IPS DF 6.9 (cell line): ENCODE data around the gene TFDP2.
"Not testable (repeated sequence)": the region's sequence is repeated elsewhere in the genome, so short reads cannot be mapped to it uniquely, and the experiment has no call there.

ENCODE experiments used
- DNase-seq: peaks from one replicate; pipeline ENCODE4 v3.0.0-alpha.2; 2013; ENCODE audit warnings: low read depth, low spot score
- H3K27ac ChIP-seq: one replicate; pipeline ENCODE4 v1.5.1; 2013; ENCODE audit warnings: low read length, control low read depth
- H3K27me3 ChIP-seq: 2 replicates; pipeline ENCODE4 v1.6.1; 2013; ENCODE audit warnings: mild to moderate bottlenecking, low read length; ENCODE audit not compliant: control insufficient read depth, insufficient read depth
- H3K36me3 ChIP-seq: 2 replicates; pipeline ENCODE4 v1.6.1; 2013; ENCODE audit warnings: low read length; ENCODE audit not compliant: control insufficient read depth, insufficient read depth
- H3K4me1 ChIP-seq: 2 replicates; pipeline ENCODE4 v1.6.1; 2013; ENCODE audit warnings: low read length; ENCODE audit not compliant: control insufficient read depth, insufficient read depth
- H3K4me3 ChIP-seq: 2 replicates; pipeline ENCODE4 v1.5.1; 2013; ENCODE audit warnings: mild to moderate bottlenecking, low read length
- H3K9me3 ChIP-seq: 2 replicates; pipeline ENCODE4 v1.6.1; 2013; ENCODE audit warnings: low read length, inconsistent platforms; ENCODE audit not compliant: control insufficient read depth, insufficient read depth
- WGBS: extraction: QIAGEN DNeasy Blood & Tissue Kit; methylation state at CpG from one replicate; pipeline ENCODE4 v1.1.7; 2013; ENCODE audit warnings: mixed read lengths, missing lambda C conversion rate; ENCODE audit not compliant: insufficient read length, insufficient coverage; 5-methylcytosine and 5-hydroxymethylcytosine counted together

TFDP2 gene

DNA sequence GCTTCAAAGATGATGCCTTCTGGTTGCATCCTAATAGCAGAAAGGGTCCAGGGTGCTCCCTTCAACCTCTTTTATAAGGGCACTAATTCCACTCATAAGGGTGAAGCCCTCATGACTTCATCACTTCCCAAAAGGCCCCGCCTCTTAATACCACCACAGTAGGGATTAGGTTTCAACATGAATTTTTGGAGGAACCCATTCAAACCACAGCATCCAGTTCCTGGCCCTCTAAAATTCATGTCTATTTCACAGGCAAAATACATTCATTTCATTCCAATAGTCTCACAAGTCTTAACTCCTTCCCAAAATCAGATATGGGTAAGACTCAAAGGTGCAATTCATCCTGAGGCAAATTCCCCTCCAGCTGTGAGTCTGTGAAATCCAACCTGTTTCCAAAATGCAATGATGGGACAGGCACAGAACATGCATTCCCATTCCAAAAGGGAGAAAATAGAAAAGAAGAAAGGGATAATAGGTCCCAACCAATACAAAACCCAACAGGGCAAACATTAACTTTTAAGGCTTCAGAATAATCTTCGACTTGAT lies 148.9 kb downstream of the TFDP2 start:
- Histone ChIP-seq H3K27ac (no peak overlapping the region), H3K4me1 (no peaks in the 10 kb centered on the region), H3K27me3 (no peaks in the 10 kb centered on the region), H3K36me3 (0 out of 2 replicates have a peak, but pooled peaks cover 2% of the 10 kb centered on the region), H3K9me3 (no peaks in the 10 kb centered on the region), H3K4me3 (no peak overlapping the region)
- no CpG with 5 or more reads among the region's 2 CpGs for WGBS
- no peak for DNase-seq

DNA sequence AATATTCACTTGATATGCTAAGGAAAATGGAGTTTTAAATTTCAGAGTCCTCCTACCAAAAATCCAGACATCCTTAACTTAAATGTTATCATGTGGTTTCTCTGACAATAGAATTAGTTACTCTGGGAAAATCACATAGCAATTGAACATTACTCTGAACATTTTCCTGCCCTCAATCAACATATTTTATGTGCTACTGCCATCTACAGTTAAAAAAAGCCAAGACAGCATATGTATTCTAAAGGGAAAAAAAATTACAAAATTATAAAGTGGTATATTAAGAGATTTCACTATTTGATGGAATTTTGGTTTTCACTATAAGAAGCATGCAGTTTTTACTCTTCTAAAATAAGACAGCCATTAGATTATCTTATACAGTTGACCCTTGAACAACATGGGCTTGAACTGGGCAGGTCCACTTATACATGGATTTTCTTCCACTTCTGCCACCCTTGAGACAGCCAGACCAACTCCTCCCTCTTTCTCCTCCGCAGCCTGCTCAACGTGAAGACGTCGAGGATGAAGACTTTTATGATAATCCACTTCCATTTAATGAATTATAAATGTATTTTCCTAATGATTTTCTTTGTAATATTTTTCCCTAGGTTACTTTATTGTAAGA lies 150.6 kb downstream of the TFDP2 start:
- H3K36me3 ChIP-seq, result 0 out of 2 replicates have a peak, but pooled peaks cover 2% of the 10 kb centered on the region
- no peaks in the 10 kb centered on the region for H3K4me1 ChIP-seq
- H3K27me3 ChIP-seq, result no peaks in the 10 kb centered on the region
- H3K27ac ChIP-seq, result no peak overlapping the region
- H3K9me3 ChIP-seq, result no peaks in the 10 kb centered on the region
- no peak for DNase-seq
- H3K4me3 ChIP-seq, result no peak overlapping the region
- no CpG with 5 or more reads among the region's 4 CpGs for WGBS

DNA sequence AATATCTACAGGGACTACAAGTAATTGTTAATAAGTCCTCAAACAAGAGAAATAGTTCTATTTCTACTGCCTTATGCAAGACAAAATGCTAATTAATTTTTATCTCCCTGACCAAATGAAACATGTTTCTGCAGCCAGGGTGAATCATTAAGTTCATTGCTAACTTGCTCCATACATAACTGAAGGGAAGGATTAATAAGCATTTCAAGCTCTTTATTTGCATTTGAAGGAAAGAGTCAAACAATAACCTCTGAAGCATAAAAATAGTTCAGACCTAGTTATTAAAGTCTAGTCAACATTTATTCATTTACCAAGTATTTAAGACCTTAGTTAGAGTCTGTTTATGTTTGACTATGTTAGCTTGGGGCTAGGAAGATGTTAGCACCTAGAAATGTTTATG lies 152.9 kb downstream of the TFDP2 start:
- H3K4me3 ChIP-seq, result no peak overlapping the region
- H3K27me3 ChIP-seq, result no peaks in the 10 kb centered on the region
- H3K4me1 ChIP-seq, result no peaks in the 10 kb centered on the region
- no peaks in the 10 kb centered on the region for H3K9me3 ChIP-seq
- H3K27ac ChIP-seq, result no peak overlapping the region
- DNase-seq, result no peak
- H3K36me3 ChIP-seq, result 0 out of 2 replicates have a peak, but pooled peaks cover 2% of the 10 kb centered on the region

DNA sequence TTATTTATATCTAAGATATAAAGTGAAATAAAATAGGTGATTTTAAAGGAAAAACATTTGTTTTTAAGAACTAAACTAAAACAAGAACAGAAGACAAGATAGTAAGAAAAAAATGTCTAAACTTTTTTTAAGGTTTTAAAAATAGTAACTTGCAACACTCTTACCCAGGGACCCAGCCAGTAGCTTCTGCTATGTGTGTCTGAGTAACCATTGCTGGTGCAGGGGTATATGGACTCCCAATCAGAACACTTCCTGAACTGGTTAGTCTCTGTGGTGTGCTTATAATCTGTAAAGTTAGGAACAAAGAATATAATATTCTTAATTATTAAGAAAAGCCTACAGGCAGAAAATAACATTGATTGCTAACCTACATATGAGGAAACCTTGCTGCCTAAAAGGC lies 154.5 kb downstream of the TFDP2 start:
- no peaks in the 10 kb centered on the region for H3K36me3 ChIP-seq
- H3K4me3 ChIP-seq, result no peak overlapping the region
- H3K27ac ChIP-seq, result no peak overlapping the region
- H3K27me3 ChIP-seq, result no peaks in the 10 kb centered on the region
- H3K4me1 ChIP-seq, result no peaks in the 10 kb centered on the region
- no peak for DNase-seq
- no peaks in the 10 kb centered on the region for H3K9me3 ChIP-seq

DNA sequence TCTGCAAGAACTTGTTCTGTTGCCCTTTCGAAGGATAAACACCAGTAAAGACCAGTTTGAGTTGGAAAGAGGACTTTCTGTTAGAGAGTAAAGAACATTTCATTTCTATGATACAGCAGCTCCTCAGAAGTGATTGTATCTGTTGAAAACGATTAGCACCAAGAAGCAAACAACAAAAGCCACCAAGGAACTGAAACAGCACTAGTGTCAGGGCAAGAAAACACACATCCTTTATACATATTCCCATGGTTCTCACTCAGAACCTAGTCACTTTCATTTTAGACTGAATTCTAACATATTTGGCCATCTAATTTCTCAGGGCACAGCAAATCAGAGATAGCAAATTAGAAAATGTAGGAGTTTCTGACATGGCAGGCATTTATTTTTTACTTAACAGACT lies 156.8 kb downstream of the TFDP2 start:
- H3K9me3 ChIP-seq, result no peaks in the 10 kb centered on the region
- no peak overlapping the region for H3K27ac ChIP-seq
- no peaks in the 10 kb centered on the region for H3K27me3 ChIP-seq
- H3K4me3 ChIP-seq, result no peak overlapping the region
- WGBS, result no CpG with 5 or more reads among the region's 2 CpGs
- no peaks in the 10 kb centered on the region for H3K36me3 ChIP-seq
- no peaks in the 10 kb centered on the region for H3K4me1 ChIP-seq
- no peak for DNase-seq

DNA sequence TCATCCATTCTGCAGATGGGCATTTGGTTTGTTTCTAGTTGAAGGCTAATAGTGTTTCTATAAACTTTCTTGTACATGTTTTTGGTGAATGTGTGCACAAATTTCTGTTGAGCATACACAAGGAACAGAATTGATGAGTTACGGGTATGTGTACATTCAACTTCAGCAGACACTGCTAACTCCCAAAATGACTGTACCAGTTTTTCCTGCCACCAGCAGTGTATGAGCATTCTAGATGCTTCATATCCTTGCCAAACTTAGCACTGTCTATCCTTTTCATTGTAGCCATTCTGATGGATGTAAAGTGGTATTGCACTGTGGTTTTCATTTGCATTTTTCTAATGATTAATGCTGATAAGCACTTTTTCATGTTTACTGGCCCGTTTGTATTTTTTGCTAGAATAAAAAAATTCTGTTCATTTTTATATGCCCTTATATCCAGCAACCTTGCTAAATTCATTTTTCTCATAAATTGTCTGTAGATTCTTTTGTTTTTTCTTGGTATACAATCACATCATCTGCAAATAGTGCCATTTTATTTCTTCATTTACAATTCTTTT lies 162.7 kb downstream of the TFDP2 start:
- no peak overlapping the region for H3K4me3 ChIP-seq
- WGBS, result no CpG with 5 or more reads among the region's 2 CpGs
- H3K27me3 ChIP-seq, result no peaks in the 10 kb centered on the region
- H3K36me3 ChIP-seq, result no peaks in the 10 kb centered on the region
- no peak overlapping the region for H3K27ac ChIP-seq
- no peaks in the 10 kb centered on the region for H3K9me3 ChIP-seq
- H3K4me1 ChIP-seq, result no peaks in the 10 kb centered on the region
- DNase-seq, result no peak

DNA sequence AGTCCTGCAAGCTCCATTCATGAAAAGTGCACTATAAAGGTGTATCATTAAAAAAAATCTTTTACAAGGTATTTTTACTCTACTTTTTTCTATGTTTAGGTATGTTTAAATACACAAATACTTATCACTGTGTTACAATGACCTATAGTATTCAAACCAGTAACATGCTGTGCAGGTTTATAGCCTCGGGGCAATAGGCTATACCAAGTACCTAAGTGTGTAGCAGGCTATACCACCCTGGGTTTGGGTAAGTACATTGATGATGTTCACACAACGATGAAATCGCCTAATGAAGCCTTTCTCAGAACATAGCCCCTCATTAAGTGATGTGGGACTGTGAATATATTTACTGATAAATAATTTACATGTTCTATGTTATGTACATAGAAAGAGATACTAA lies 168.3 kb downstream of the TFDP2 start:
- no peaks in the 10 kb centered on the region for H3K9me3 ChIP-seq
- H3K36me3 ChIP-seq, result no peaks in the 10 kb centered on the region
- no peak overlapping the region for H3K27ac ChIP-seq
- WGBS, result no CpG with 5 or more reads among the region's 3 CpGs
- H3K4me1 ChIP-seq, result no peaks in the 10 kb centered on the region
- DNase-seq, result no peak
- no peak overlapping the region for H3K4me3 ChIP-seq
- H3K27me3 ChIP-seq, result no peaks in the 10 kb centered on the region

DNA sequence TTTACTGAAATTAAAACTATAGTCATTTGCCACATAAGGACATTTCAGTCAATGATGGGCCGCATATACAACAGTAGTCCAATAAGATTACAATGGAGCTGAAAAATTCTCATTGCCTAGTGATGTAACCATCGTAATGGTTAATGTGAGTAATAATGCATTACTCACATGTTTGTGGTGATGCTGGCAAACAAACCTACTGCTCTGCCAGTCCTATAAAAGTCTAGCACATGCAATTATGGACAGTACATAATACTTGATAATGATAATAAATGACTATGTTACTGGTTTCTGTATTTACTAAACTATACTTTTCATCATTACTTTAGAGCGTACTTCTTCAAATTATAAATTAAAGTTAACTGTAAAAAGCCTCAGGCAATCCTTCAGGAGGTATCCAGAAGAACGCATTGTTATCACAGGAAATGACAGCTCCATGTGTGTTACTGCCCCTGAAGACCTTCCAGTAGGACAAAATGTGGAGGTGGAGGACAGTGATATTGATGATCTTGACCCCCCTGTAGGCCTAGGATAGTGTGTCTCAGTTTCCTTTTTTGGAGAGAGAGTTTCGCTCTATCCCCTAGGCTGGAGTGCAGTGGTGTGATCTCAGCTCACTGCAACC lies 170.2 kb downstream of the TFDP2 start:
- Histone ChIP-seq H3K4me3 (no peak overlapping the region), H3K4me1 (no peaks in the 10 kb centered on the region), H3K27ac (no peak overlapping the region), H3K9me3 (no peaks in the 10 kb centered on the region), H3K36me3 (no peaks in the 10 kb centered on the region), H3K27me3 (no peaks in the 10 kb centered on the region)
- WGBS, result no CpG with 5 or more reads among the region's 5 CpGs
- DNase-seq, result no peak

DNA sequence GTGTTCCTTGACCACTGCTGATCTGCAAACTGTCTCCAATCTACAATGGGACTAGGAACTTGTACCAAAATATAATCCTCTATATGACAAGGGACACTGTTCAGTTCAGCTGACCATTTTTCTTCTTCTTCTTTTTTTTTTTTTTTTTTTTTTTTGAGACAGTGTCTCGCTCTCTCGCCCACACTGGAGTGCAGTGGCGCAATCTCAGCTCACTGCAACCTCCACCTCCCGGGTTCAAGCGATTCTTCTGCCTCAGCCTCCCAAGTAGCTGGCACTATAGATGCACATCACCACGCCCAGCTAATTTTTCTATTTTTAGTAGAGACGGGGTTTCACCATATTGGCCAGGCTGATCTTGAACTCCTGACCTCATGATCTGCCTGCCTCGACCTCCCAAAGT lies 174.6 kb downstream of the TFDP2 start:
- DNase-seq, H3K4me3 ChIP-seq, H3K27me3 ChIP-seq, H3K36me3 ChIP-seq, H3K27ac ChIP-seq, H3K4me1 ChIP-seq, H3K9me3 ChIP-seq: not testable (repeated sequence)
- WGBS, result no CpG with 5 or more reads among the region's 8 CpGs

DNA sequence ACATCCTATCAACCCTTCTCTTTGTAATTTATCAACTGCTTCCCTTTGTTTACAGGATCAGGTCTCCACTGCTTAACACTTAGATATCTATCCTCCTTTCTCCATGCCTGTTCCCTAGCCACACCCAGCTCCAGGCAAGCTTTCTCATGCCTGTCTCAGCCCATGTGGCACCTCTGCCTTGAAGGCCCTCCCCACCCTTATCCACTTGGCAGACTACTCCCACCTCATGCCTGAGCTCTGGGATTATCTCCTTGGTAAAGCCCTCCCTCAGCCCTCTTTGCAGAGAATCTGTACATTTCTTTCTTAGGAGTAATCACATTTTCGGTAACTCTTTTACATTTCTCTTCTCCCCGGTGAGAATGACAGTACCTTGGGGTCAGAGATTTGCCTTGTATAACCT lies 176.9 kb downstream of the TFDP2 start:
- H3K27me3 ChIP-seq, result no peaks in the 10 kb centered on the region
- no peak overlapping the region for H3K4me3 ChIP-seq
- no peaks in the 10 kb centered on the region for H3K4me1 ChIP-seq
- no peak for DNase-seq
- H3K9me3 ChIP-seq, result no peaks in the 10 kb centered on the region
- H3K36me3 ChIP-seq, result peaks cover 3% of the 10 kb centered on the region; the same call in 1 of the 2 replicates
- no CpG with 5 or more reads among the region's 2 CpGs for WGBS
- H3K27ac ChIP-seq, result no peak overlapping the region

DNA sequence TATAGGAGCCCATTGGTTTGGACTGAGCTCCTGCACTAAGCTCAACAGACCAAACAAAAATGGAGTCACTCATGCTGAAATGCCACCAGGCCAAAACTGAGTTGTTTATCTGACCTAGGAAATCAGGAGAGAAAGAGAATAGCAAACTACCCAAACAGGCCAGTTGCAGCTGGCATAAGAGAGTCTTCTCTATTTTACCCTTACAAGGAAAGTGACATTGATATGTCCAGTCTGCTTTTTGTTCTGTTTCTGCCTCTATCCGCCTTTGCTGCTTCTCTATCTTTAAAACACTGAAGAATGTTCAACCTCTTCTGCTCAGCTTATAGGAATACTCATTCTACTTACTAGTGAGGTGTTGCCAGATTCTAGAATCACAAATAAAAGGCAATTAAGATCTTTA lies 177.8 kb downstream of the TFDP2 start:
- no peaks in the 10 kb centered on the region for H3K4me1 ChIP-seq
- DNase-seq, result no peak
- H3K9me3 ChIP-seq, result no peaks in the 10 kb centered on the region
- H3K27ac ChIP-seq, result no peak overlapping the region
- H3K36me3 ChIP-seq, result peaks cover 3% of the 10 kb centered on the region; the same call in 1 of the 2 replicates
- H3K4me3 ChIP-seq, result no peak overlapping the region
- no CpG with 5 or more reads among the region's 1 CpG for WGBS
- no peaks in the 10 kb centered on the region for H3K27me3 ChIP-seq
